ENCODE data around the gene NPAS2.

GRCh38 chr2:100936070-100936741 lies 116.3 kb downstream of the NPAS2 start:
- TF ChIP-seq, protein P1, sequence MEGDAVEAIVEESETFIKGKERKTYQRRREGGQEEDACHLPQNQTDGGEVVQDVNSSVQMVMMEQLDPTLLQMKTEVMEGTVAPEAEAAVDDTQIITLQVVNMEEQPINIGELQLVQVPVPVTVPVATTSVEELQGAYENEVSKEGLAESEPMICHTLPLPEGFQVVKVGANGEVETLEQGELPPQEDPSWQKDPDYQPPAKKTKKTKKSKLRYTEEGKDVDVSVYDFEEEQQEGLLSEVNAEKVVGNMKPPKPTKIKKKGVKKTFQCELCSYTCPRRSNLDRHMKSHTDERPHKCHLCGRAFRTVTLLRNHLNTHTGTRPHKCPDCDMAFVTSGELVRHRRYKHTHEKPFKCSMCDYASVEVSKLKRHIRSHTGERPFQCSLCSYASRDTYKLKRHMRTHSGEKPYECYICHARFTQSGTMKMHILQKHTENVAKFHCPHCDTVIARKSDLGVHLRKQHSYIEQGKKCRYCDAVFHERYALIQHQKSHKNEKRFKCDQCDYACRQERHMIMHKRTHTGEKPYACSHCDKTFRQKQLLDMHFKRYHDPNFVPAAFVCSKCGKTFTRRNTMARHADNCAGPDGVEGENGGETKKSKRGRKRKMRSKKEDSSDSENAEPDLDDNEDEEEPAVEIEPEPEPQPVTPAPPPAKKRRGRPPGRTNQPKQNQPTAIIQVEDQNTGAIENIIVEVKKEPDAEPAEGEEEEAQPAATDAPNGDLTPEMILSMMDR (IDR thresholded peaks at IDR 0.05; ENCODE audit: extremely low read depth in 1 of 2, insufficient read depth in 1 of 2, low read depth in 1 of 2, low read length in 2 of 2), result no peak
- TF ChIP-seq EZH2 (IDR thresholded peaks at IDR 0.05; ENCODE audit: borderline replicate concordance, low read depth, low read length, severe bottlenecking) (no peak), POLR2AphosphoS5 (IDR thresholded peaks at IDR 0.05; ENCODE audit: insufficient read depth, low read depth, low read length) (no peak), MYC (IDR thresholded peaks at IDR 0.05; ENCODE audit: low read depth, low read length) (no peak), POLR2A (IDR thresholded peaks at IDR 0.05; ENCODE audit: low read depth, low read length) (no peak), GATA2 (IDR thresholded peaks at IDR 0.05; ENCODE audit: insufficient read depth, insufficient read length, low read depth, low read length) (no peak)
